Panc1 (cell line): ENCODE data around the gene COL6A2. TPM values are rescaled to one million over a fixed set of nuclear protein-coding genes. Genes with fewer than 3 reads are reported as not detected.

Source experiments
- ATAC-seq: fragments of 200-7000 bp; cut with Tn5 transposase; 2 replicates; pipeline ENCODE4 v1.9.1; 2020; ENCODE audit warnings: mild to moderate bottlenecking, moderate library complexity
- BruUV-seq: library from RNA; stranded (reverse); fragments of 400-500 nt; replicated peaks from 2 replicates; lab custom pipeline; 2021; lab: Mats Ljungman, UMichigan
- CTCF ChIA-PET: fragments of 300-600 bp; sonication (Branson Sonifier 250); formaldehyde crosslinking; loops from one replicate; lab custom pipeline; 2022; ENCODE audit warnings: antibody characterized with exemption; lab: Charles Lee
- POLR2A ChIA-PET: fragments of 300-600 bp; sonication (Branson Sonifier 250); formaldehyde crosslinking; loops from one replicate; lab custom pipeline; 2022; ENCODE audit warnings: antibody characterized with exemption; lab: Charles Lee
- DNase-seq: peaks from one replicate; pipeline ENCODE4 v3.0.0-alpha.2; 2010; ENCODE audit warnings: low read depth, low spot score
- H3K27ac ChIP-seq: 2 replicates; pipeline ENCODE4 v1.5.1; 2011; ENCODE audit warnings: mild to moderate bottlenecking, low read length, inconsistent platforms
- H3K27me3 ChIP-seq: fragments of 200-500 bp; sonication (Bioruptor generic); 2 replicates; pipeline ENCODE4 v1.6.0; 2014; ENCODE audit warnings: low read length, inconsistent platforms; ENCODE audit not compliant: control insufficient read depth, insufficient read depth
- H3K36me3 ChIP-seq: fragments of 200-500 bp; sonication (Bioruptor generic); 2 replicates; pipeline ENCODE4 v1.5.1; 2014; ENCODE audit warnings: inconsistent platforms, mild to moderate bottlenecking, low read length, moderate library complexity; ENCODE audit not compliant: control insufficient read depth, insufficient read depth
- H3K4me1 ChIP-seq: 2 replicates; pipeline ENCODE4 v1.5.1; 2011; ENCODE audit warnings: inconsistent platforms, mild to moderate bottlenecking, low read length, moderate library complexity; ENCODE audit not compliant: control insufficient read depth, insufficient read depth
- H3K4me3 ChIP-seq, 2 experiments: 2 replicates each; pipeline ENCODE4 v1.5.1; 2011 to 2012; ENCODE audit warnings: low read depth in 2 of 2, low read length in 2 of 2, mild to moderate bottlenecking in 2 of 2, inconsistent platforms in 1 of 2, moderate library complexity in 1 of 2
- H3K9me3 ChIP-seq: fragments of 200-500 bp; sonication (Bioruptor generic); 2 replicates; pipeline ENCODE4 v1.5.1; 2014; ENCODE audit warnings: low read depth, mild to moderate bottlenecking, inconsistent platforms, low read length, moderate library complexity; ENCODE audit not compliant: control insufficient read depth, insufficient read depth
- CTCF ChIP-seq: fragments of 450-650 bp; IDR thresholded peaks from 2 replicates; pipeline ENCODE4 v1.5.1; 2017; ENCODE audit warnings: mild to moderate bottlenecking
- POLR2AphosphoS5 ChIP-seq: IDR thresholded peaks from 2 replicates; pipeline ENCODE4 v1.6.1; 2012; ENCODE audit warnings: mild to moderate bottlenecking, low read depth, low read length, moderate library complexity
- REST ChIP-seq, 2 experiments: IDR thresholded peaks; 2 replicates each; pipeline ENCODE4 v1.6.1; 2011 to 2012; ENCODE audit warnings: low read depth in 2 of 2, control low read depth in 1 of 2, low read length in 1 of 2, mild to moderate bottlenecking in 1 of 2, moderate library complexity in 1 of 2; ENCODE audit not compliant: insufficient read depth in 1 of 2
- SIN3A ChIP-seq: IDR thresholded peaks from 2 replicates; pipeline ENCODE4 v1.6.1; 2012; ENCODE audit warnings: low read depth, mild to moderate bottlenecking, low read length, moderate library complexity, borderline replicate concordance; ENCODE audit not compliant: insufficient read depth
- TCF7L2 ChIP-seq: IDR thresholded peaks from 2 replicates; pipeline ENCODE4 v1.6.1; 2011; ENCODE audit warnings: mild to moderate bottlenecking, low read depth, low read length, inconsistent platforms
- in situ Hi-C: cut with HindIII; loops from 2 replicates; pipeline ENCODE4 v1.10.0; 2016; ENCODE audit warnings: low sequenced_read_pairs, low pct_unique_long_range_greater_than_20kb
- intact Hi-C: fragments of 100-400 bp; cut with micrococcal nuclease; formaldehyde crosslinking; loops from one replicate; pipeline ENCODE4 v1.10.0; 2022; ENCODE audit not compliant: unreplicated experiment
- total RNA-seq: library from RNA; stranded (reverse); gene quantifications from one replicate; pipeline ENCODE4 v1.2.1, GENCODE V29; 2021; ENCODE audit not compliant: unreplicated experiment

COL6A2 gene
- total RNA-seq, 1 experiment from 2014 or later: 29.9 TPM

DNA sequence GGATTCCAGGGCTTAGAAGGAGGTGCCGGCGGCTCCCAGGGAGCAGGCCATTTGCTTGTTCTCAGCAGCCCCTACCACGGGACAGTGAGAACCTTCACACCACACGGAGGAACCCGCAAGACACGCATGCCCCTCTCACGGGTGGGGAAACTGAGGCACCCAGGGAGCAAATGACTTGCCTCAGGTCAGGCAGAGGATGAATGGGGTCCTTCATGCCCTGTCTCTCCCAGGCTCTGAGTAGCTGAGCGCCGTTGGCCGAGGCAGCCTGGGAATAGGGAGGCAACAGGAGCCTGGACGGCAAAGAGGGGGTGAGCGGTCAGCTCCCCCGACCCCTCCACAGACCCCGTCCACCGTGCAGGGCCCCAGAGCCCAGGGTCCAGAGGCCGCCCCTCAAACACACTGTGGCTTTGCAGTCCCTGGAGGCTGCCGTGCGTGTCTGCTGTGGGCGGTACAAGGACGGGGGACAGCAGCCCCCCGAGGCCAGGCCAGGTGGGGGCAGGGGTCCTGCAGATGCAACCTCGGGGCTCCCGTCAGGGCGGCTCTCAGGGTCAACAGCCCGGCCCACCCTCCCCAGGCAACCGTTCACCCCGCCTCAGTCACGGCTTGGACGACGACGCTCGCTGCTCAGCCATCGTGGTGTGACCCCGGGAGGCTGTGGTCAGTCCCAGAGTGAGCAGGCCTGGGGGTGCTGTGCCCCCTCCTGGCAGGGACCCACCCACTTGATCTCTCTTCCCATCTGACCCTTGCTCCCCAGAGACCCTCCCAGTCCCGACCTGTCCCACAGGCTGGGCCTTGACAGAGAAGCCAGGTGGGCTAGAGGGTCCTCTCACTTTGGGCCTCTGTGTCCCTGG is 15.8 kb upstream of the COL6A2 start:
- Histone ChIP-seq H3K36me3 (no peaks in the 10 kb centered on the region), H3K27me3 (no peaks in the 10 kb centered on the region), H3K27ac (no peak overlapping the region), H3K4me1 (no peaks in the 10 kb centered on the region), H3K9me3 (no peaks in the 10 kb centered on the region), H3K4me3 (no peak overlapping the region)
- ATAC-seq (no peak), DNase-seq (no peak)
- intact Hi-C loops (no loop called here), in situ Hi-C loops (no loop called here)
- TF ChIP-seq POLR2AphosphoS5 (no peak), TCF7L2 (no peak), SIN3A (no peak), CTCF (no peak), REST (IDR thresholded peaks at IDR 0.05; ENCODE audit: insufficient read depth in 1 of 2, low read depth in 2 of 2, low read length in 1 of 2) (no peak)
- ChIA-PET POLR2A (no interaction called here), CTCF (no interaction called here)
- BruUV-seq: no TSS peak

DNA sequence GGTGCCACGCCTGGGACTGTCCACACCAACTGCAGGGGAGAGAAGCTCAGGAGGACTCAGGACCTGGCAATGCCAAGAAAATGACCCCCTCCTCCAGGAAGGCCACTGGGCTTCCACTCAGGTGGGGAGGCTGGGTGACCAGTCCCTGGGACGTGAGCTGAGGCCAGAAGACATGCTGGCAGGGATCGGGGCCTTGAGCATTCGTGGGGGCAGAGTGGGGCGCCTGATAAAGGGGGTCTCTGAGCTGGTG is 15.3 kb upstream of the COL6A2 start:
- intact Hi-C loops (no loop called here), in situ Hi-C loops (no loop called here)
- ATAC-seq (no peak), DNase-seq (no peak)
- ChIA-PET CTCF (no interaction called here), POLR2A (no interaction called here)
- no TSS peak for BruUV-seq
- Histone ChIP-seq H3K27me3 (no peaks in the 10 kb centered on the region), H3K4me1 (no peaks in the 10 kb centered on the region), H3K4me3 (no peak overlapping the region), H3K36me3 (no peaks in the 10 kb centered on the region), H3K27ac (no peak overlapping the region), H3K9me3 (no peaks in the 10 kb centered on the region)
- no peak for TF ChIP-seq POLR2AphosphoS5
- TF ChIP-seq SIN3A: no peak
- no peak for TF ChIP-seq CTCF
- TF ChIP-seq TCF7L2: no peak
- TF ChIP-seq REST (IDR thresholded peaks at IDR 0.05; ENCODE audit: insufficient read depth in 1 of 2, low read depth in 2 of 2, low read length in 1 of 2): no peak
